Parathyroid adenoma (tissue), 2 donors: ENCODE data around the gene SIAE.
"Not testable (repeated sequence)": the region's sequence is repeated elsewhere in the genome, so short reads cannot be mapped to it uniquely, and the experiment has no call there.

Experiments
- H2AFZ ChIP-seq: fragments of 300-600 bp; sonication (generic); one replicate; pipeline ENCODE4 v1.7.0; 2017; ENCODE audit warnings: antibody characterized with exemption, mild to moderate bottlenecking
- H3K27ac ChIP-seq: fragments of 300-600 bp; sonication (generic); one replicate; pipeline ENCODE4 v1.7.0; 2017
- H3K27me3 ChIP-seq: fragments of 300-600 bp; sonication (generic); one replicate; pipeline ENCODE4 v1.7.0; 2017; ENCODE audit warnings: low read length; ENCODE audit not compliant: control insufficient read depth, insufficient read depth
- H3K36me3 ChIP-seq: fragments of 300-600 bp; sonication (generic); one replicate; pipeline ENCODE4 v1.7.0; 2017; ENCODE audit warnings: low read length; ENCODE audit not compliant: control insufficient read depth, insufficient read depth
- H3K4me1 ChIP-seq: fragments of 300-600 bp; sonication (generic); one replicate; pipeline ENCODE4 v1.7.0; 2017; ENCODE audit warnings: control low read depth
- H3K4me2 ChIP-seq: fragments of 300-600 bp; sonication (generic); one replicate; pipeline ENCODE4 v1.7.0; 2017; ENCODE audit warnings: low read length
- H3K4me3 ChIP-seq: fragments of 300-600 bp; sonication (generic); one replicate; pipeline ENCODE4 v1.7.0; 2017; ENCODE audit warnings: low read depth, low read length
- H3K79me2 ChIP-seq: fragments of 300-600 bp; sonication (generic); one replicate; pipeline ENCODE4 v1.7.0; 2017; ENCODE audit warnings: control low read depth
- H3K9ac ChIP-seq: fragments of 300-600 bp; sonication (generic); one replicate; pipeline ENCODE4 v1.7.0; 2017; ENCODE audit warnings: mild to moderate bottlenecking
- H3K9me3 ChIP-seq: fragments of 300-600 bp; sonication (generic); one replicate; pipeline ENCODE4 v1.7.0; 2017; ENCODE audit warnings: low read length; ENCODE audit not compliant: control insufficient read depth
- TF ChIP-seq, protein P1 (sequence below): fragments of 300-600 bp; sonication (generic); IDR thresholded peaks from one replicate; pipeline ENCODE4 v1.7.0; 2017; ENCODE audit warnings: antibody characterized with exemption, mild to moderate bottlenecking
- donor health status: primary hyperparathyroidism.

The SIAE gene

DNA sequence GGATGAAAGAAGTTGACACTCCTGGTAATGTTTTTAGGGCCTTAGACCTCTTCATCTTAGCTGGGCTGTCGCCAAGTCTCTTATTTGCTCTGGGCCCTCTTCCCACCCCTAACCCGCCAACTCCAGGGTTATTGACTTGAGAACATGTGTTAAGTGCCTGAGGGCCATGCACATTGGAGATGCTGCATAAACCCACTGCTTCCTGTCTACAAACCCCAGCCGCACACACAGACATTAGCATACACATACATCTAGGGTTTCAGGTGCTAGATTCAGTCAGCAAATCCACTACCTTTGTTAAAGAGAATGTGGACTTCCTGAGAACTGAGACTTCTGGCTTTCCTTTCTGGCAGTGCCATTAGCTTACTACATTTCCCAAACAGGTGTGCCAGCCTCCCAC lies 61.5 kb downstream of the SIAE start:
- Histone ChIP-seq H3K4me2 (no peak overlapping the region), H3K9me3 (no peaks in the 10 kb centered on the region), H3K9ac (no peak overlapping the region), H2AFZ (no peak overlapping the region), H3K27me3 (no peaks in the 10 kb centered on the region), H3K4me3 (no peak overlapping the region), H3K36me3 (no peaks in the 10 kb centered on the region), H3K4me1 (no peaks in the 10 kb centered on the region), H3K27ac (no peak overlapping the region), H3K79me2 (no peaks in the 10 kb centered on the region)
- TF ChIP-seq, protein P1, sequence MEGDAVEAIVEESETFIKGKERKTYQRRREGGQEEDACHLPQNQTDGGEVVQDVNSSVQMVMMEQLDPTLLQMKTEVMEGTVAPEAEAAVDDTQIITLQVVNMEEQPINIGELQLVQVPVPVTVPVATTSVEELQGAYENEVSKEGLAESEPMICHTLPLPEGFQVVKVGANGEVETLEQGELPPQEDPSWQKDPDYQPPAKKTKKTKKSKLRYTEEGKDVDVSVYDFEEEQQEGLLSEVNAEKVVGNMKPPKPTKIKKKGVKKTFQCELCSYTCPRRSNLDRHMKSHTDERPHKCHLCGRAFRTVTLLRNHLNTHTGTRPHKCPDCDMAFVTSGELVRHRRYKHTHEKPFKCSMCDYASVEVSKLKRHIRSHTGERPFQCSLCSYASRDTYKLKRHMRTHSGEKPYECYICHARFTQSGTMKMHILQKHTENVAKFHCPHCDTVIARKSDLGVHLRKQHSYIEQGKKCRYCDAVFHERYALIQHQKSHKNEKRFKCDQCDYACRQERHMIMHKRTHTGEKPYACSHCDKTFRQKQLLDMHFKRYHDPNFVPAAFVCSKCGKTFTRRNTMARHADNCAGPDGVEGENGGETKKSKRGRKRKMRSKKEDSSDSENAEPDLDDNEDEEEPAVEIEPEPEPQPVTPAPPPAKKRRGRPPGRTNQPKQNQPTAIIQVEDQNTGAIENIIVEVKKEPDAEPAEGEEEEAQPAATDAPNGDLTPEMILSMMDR = no peak

DNA sequence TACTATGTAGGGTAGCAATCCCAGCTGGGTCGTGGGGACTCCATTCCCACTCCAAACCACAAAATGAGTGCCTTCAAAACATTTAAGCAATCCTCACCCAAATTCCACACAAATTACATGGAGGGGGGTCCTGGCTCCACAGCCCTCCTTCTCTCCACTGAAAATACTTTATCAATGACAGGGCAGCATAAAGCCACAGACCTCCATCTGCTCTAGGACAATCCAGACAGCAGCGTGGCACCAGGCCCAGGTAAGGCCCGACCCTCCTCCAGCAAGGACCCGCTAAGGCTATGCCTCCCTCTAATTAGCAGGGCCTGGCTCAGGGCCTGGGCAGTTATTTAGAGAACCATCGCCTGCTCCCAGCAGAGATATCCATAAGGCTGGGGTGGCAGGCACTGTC lies 62.5 kb downstream of the SIAE start, which contains the start of gene PANX3:
TSS of gene PANX3 (plus strand) at position 365 of the 400 bp plus-strand sequence. CDS start 129 bp downstream, outside the sequence.
- Histone ChIP-seq H3K4me3 (no peak within 1 kb of the TSS), H3K4me2 (no peak within 1 kb of the TSS), H3K4me1 (no peaks in the 10 kb centered on the region), H3K36me3 (no peaks in the 10 kb centered on the region), H3K9me3 (no peaks in the 10 kb centered on the region), H3K27ac (no peak within 1 kb of the TSS), H3K9ac (no peak within 1 kb of the TSS), H3K27me3 (no peaks in the 10 kb centered on the region), H3K79me2 (no peaks in the 10 kb centered on the region), H2AFZ (no peak within 1 kb of the TSS)
- TF ChIP-seq, protein P1 = no peak

DNA sequence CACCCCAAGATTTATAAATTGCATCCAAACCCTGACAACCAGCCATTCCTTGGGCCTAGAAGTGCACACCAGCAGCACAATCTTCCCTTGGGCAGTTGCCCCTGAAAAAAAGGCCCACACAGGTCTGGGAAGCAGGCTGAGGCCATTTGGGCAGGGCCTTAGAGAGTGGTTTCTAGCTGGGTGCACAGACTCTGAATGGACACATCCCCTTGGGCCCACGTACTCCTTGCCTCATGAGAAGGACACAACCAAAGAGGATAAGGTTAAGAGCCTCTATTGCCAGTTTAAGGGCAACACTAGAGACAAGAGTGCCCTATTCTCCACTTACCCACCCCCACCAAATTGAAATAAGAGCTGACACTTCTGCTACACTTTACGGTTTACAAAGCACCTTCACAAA lies 63.2 kb downstream of the SIAE start:
- no peaks in the 10 kb centered on the region for H3K9me3 ChIP-seq
- no peaks in the 10 kb centered on the region for H3K36me3 ChIP-seq
- no peak overlapping the region for H3K9ac ChIP-seq
- H2AFZ ChIP-seq = no peak overlapping the region
- H3K27me3 ChIP-seq = no peaks in the 10 kb centered on the region
- TF ChIP-seq, protein P1 = no peak
- no peaks in the 10 kb centered on the region for H3K4me1 ChIP-seq
- H3K4me3 ChIP-seq = no peak overlapping the region
- H3K79me2 ChIP-seq = no peaks in the 10 kb centered on the region
- H3K27ac ChIP-seq = no peak overlapping the region
- no peak overlapping the region for H3K4me2 ChIP-seq

GRCh38 chr11:124608147-124608546 lies 65.4 kb downstream of the SIAE start:
- TF ChIP-seq, protein P1 = no peak
- no peak overlapping the region for H3K4me2 ChIP-seq
- H3K4me3 ChIP-seq = no peak overlapping the region
- no peak overlapping the region for H3K9ac ChIP-seq
- no peaks in the 10 kb centered on the region for H3K36me3 ChIP-seq
- H3K9me3 ChIP-seq = no peaks in the 10 kb centered on the region
- H3K4me1 ChIP-seq = no peaks in the 10 kb centered on the region
- H3K27ac ChIP-seq = no peak overlapping the region
- no peak overlapping the region for H2AFZ ChIP-seq
- no peaks in the 10 kb centered on the region for H3K79me2 ChIP-seq
- no peaks in the 10 kb centered on the region for H3K27me3 ChIP-seq

DNA sequence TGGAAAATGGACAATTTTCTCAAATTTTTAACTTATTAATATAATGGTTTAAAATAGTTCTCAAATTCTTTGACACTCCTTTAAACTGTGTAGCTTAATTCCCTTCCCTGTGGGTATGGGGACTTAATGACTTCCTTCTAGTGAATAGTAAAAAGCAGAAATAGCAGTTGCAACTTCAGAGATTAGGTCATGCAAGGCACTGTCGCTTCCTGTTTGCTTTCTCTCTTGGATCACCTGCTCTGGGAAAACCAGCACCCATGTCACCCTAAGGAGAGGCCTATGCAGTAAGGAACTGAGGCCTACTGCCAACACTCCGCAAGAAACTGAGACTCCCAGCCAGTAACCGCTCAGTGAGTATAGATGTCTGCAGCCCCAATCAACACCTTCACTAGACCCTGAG lies 67.8 kb downstream of the SIAE start:
- no peak overlapping the region for H2AFZ ChIP-seq
- no peaks in the 10 kb centered on the region for H3K9me3 ChIP-seq
- no peaks in the 10 kb centered on the region for H3K27me3 ChIP-seq
- no peaks in the 10 kb centered on the region for H3K79me2 ChIP-seq
- H3K4me2 ChIP-seq = no peak overlapping the region
- TF ChIP-seq, protein P1 = no peak
- H3K27ac ChIP-seq = no peak overlapping the region
- H3K4me3 ChIP-seq = no peak overlapping the region
- no peak overlapping the region for H3K9ac ChIP-seq
- no peaks in the 10 kb centered on the region for H3K4me1 ChIP-seq
- H3K36me3 ChIP-seq = no peaks in the 10 kb centered on the region

- not testable (repeated sequence) for H3K27ac ChIP-seq, H3K4me1 ChIP-seq, H3K36me3 ChIP-seq
These were observed 70.8 kb downstream of the SIAE start for GRCh38 chr11:124602723-124603122.

More at GRCh38 chr11:124602723-124603122, 70.8 kb downstream of the SIAE start:
- not testable (repeated sequence) for H3K9ac ChIP-seq, H3K79me2 ChIP-seq, H2AFZ ChIP-seq, H3K4me2 ChIP-seq, H3K9me3 ChIP-seq, H3K27me3 ChIP-seq, H3K4me3 ChIP-seq
